Duodenal mucosa (tissue), 2 donors: ENCODE measurements around the gene BRINP1.

Experiments used
- H3K27ac ChIP-seq: one replicate; pipeline ENCODE4 v1.7.0; 2013; ENCODE audit warnings: low read depth, low read length
- H3K27me3 ChIP-seq, 2 donors: one replicate each; pipeline ENCODE4 v1.7.0; 2013; ENCODE audit warnings: low read length in 2 of 2, control low read depth in 1 of 2; ENCODE audit not compliant: insufficient read depth in 2 of 2, control insufficient read depth in 1 of 2
- H3K36me3 ChIP-seq, 2 donors: one replicate each; pipeline ENCODE4 v1.7.0; 2013; ENCODE audit warnings: low read length in 2 of 2, control low read depth in 1 of 2; ENCODE audit not compliant: insufficient read depth in 2 of 2, control insufficient read depth in 1 of 2
- H3K4me1 ChIP-seq, 2 donors: one replicate each; pipeline ENCODE4 v1.7.0; 2013; ENCODE audit warnings: low read length in 2 of 2, control low read depth in 1 of 2; ENCODE audit not compliant: insufficient read depth in 2 of 2, control insufficient read depth in 1 of 2
- H3K4me3 ChIP-seq, 2 donors: one replicate each; pipeline ENCODE4 v1.7.0; 2013; ENCODE audit warnings: low read length in 2 of 2, low read depth in 1 of 2
- H3K9ac ChIP-seq, 2 donors: one replicate each; pipeline ENCODE4 v1.7.0; 2013; ENCODE audit warnings: low read length in 2 of 2, low read depth in 1 of 2
- H3K9me3 ChIP-seq, 2 donors: one replicate each; pipeline ENCODE4 v1.7.0; 2013; ENCODE audit warnings: low read length in 2 of 2, control low read depth in 1 of 2; ENCODE audit not compliant: control insufficient read depth in 1 of 2

BRINP1 gene

GRCh38 chr9:119282476-119283077, 86.7 kb downstream of the BRINP1 start:
- no peak overlapping the region for H3K9ac ChIP-seq
- no peaks in the 10 kb centered on the region for H3K9me3 ChIP-seq
- no peak overlapping the region for H3K4me3 ChIP-seq
- H3K36me3 ChIP-seq = no peaks in the 10 kb centered on the region
- no peak overlapping the region for H3K27ac ChIP-seq
- no peaks in the 10 kb centered on the region for H3K27me3 ChIP-seq
- no peaks in the 10 kb centered on the region for H3K4me1 ChIP-seq

- no peaks in the 10 kb centered on the region for H3K36me3 ChIP-seq
- H3K4me3 ChIP-seq = no peak overlapping the region
- no peak overlapping the region for H3K27ac ChIP-seq
- no peaks in the 10 kb centered on the region for H3K27me3 ChIP-seq
- H3K9ac ChIP-seq = no peak overlapping the region
- H3K9me3 ChIP-seq = no peaks in the 10 kb centered on the region
- H3K4me1 ChIP-seq = no peaks in the 10 kb centered on the region
Observed at GRCh38 chr9:119280740-119281485, 88.3 kb downstream of the BRINP1 start.

GRCh38 chr9:119278171-119278570, 91.1 kb downstream of the BRINP1 start:
- H3K4me3 ChIP-seq = no peak overlapping the region
- H3K27me3 ChIP-seq = no peaks in the 10 kb centered on the region
- H3K4me1 ChIP-seq = no peaks in the 10 kb centered on the region
- no peak overlapping the region for H3K27ac ChIP-seq
- H3K9me3 ChIP-seq = no peaks in the 10 kb centered on the region
- H3K36me3 ChIP-seq = no peaks in the 10 kb centered on the region
- H3K9ac ChIP-seq = no peak overlapping the region

- H3K4me1 ChIP-seq = no peaks in the 10 kb centered on the region
- no peaks in the 10 kb centered on the region for H3K36me3 ChIP-seq
- no peaks in the 10 kb centered on the region for H3K9me3 ChIP-seq
- H3K27ac ChIP-seq = no peak overlapping the region
- no peak overlapping the region for H3K4me3 ChIP-seq
- H3K27me3 ChIP-seq = no peaks in the 10 kb centered on the region
- no peak overlapping the region for H3K9ac ChIP-seq
Observed at GRCh38 chr9:119273984-119274665, 95.1 kb downstream of the BRINP1 start.

GRCh38 chr9:119273325-119273904, 95.8 kb downstream of the BRINP1 start:
- H3K27ac ChIP-seq = no peak overlapping the region
- H3K4me3 ChIP-seq = no peak overlapping the region
- H3K9ac ChIP-seq = no peak overlapping the region
- H3K9me3 ChIP-seq = no peaks in the 10 kb centered on the region
- H3K27me3 ChIP-seq = no peaks in the 10 kb centered on the region
- no peaks in the 10 kb centered on the region for H3K4me1 ChIP-seq
- no peaks in the 10 kb centered on the region for H3K36me3 ChIP-seq

GRCh38 chr9:119272500-119273211, 96.6 kb downstream of the BRINP1 start:
- no peak overlapping the region for H3K9ac ChIP-seq
- no peaks in the 10 kb centered on the region for H3K36me3 ChIP-seq
- no peaks in the 10 kb centered on the region for H3K27me3 ChIP-seq
- no peak overlapping the region for H3K27ac ChIP-seq
- no peaks in the 10 kb centered on the region for H3K9me3 ChIP-seq
- H3K4me3 ChIP-seq = no peak overlapping the region
- no peaks in the 10 kb centered on the region for H3K4me1 ChIP-seq

GRCh38 chr9:119268985-119269384, 100.2 kb downstream of the BRINP1 start:
- H3K27ac ChIP-seq = no peak overlapping the region
- H3K4me1 ChIP-seq = no peaks in the 10 kb centered on the region
- H3K4me3 ChIP-seq = no peak overlapping the region
- H3K9me3 ChIP-seq = no peaks in the 10 kb centered on the region
- H3K36me3 ChIP-seq = no peaks in the 10 kb centered on the region
- no peaks in the 10 kb centered on the region for H3K27me3 ChIP-seq
- H3K9ac ChIP-seq = no peak overlapping the region

GRCh38 chr9:119264165-119264564, 105.1 kb downstream of the BRINP1 start:
- Histone ChIP-seq H3K27me3 (no peaks in the 10 kb centered on the region), H3K27ac (no peak overlapping the region)

GRCh38 chr9:119257592-119257991, 111.6 kb downstream of the BRINP1 start:
- Histone ChIP-seq H3K36me3 (no peaks in the 10 kb centered on the region), H3K4me3 (no peak overlapping the region), H3K27me3 (no peaks in the 10 kb centered on the region), H3K4me1 (no peaks in the 10 kb centered on the region), H3K9me3 (no peaks in the 10 kb centered on the region), H3K27ac (no peak overlapping the region), H3K9ac (no peak overlapping the region)

More at GRCh38 chr9:119264165-119264564, 105.1 kb downstream of the BRINP1 start:
- no peak overlapping the region for H3K9ac ChIP-seq
- H3K4me3 ChIP-seq = no peak overlapping the region
- H3K9me3 ChIP-seq = no peaks in the 10 kb centered on the region
- no peaks in the 10 kb centered on the region for H3K36me3 ChIP-seq
- no peaks in the 10 kb centered on the region for H3K4me1 ChIP-seq
